Stimulated activated CD4-positive, alpha-beta T cell treated with anti-CD3 and anti-CD28 coated beads, Interleukin-1b, Interleukin-23, amount 100 ng/mL, for 48 hours (primary cell): ENCODE data around the gene EPS8L1.
A peak's percentile ranks its signal among the peaks of the same experiment; 100 is the strongest.
"Not testable (repeated sequence)": the region's sequence is repeated elsewhere in the genome, so short reads cannot be mapped to it uniquely, and the experiment has no call there.

ENCODE experiments used
- DNase-seq: peaks from one replicate; pipeline ENCODE4 v3.0.0-alpha.2; 2020

Gene EPS8L1

DNA sequence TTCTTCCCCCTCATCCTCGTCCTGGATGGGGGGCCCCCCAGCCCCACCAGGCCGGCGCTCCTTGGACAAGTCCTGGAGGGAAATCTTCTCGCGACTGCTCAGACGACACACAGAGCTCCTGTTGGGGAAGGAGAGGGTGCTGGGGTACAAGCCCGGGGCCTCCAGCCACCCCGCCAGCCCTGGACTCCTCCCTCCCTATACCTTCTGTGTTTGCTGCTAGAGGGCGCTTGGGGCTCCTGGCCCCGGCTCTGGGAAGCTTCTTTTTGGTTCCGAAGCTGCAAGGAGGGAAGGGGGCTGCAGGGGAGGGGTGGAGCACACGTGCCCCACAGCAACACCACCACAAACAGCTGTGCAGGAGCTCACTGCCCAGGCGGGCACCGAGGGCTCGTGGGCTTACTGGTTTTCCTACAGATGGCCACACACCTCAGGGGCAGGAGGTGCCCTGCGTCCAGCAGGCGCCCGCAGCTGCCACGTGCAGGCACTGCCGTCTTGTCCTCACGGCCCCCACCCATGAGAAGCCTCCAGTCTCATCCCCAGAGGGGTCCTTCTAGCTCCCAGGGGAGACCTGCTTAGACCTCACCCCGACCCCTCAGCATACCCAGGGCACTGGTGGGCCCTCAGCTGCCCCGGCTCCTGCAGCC is 20.5 kb downstream of the EPS8L1 start:
- DNase-seq = no peak

DNA sequence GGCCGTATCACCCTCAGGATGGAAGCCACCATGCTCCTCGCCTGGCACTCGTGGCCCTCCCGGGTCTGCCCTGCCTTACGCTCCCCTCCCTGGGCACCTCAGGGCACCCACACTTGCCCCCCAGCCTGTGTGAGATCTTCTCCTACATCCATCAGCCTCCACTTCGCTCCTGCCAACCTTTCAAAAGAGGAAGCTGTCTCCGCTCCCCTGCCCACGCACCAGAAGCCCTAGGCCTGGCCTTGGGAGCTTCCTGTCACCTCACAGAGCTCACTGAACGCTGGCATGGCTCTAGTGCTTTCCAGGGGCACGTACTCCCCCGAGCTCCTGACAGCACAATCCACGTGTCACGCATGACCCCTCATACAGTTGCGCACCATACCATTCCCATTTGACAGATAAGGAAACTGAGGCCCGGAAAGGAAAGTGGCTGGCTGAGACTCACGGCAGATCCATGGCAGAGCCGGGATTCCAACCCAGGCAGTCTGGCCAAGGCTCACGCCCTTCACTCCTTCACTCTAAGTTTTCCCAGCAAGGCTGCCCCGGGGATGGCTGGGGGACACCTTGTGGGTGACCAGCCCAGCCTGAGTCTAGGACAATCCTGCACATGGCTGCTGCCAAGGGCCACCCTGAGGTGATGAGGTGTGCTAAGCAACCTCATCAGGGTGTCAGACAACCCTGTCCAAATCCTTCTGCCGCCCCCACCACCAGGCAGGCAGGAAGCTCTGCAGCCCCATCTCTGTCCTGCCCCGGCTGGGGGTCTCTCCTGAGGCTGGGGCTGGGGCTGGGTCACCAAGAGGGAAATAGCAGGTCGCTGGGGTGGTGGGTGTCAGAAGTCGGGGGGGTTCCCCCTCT is 22.4 kb downstream of the EPS8L1 start:
- no peak for DNase-seq

DNA sequence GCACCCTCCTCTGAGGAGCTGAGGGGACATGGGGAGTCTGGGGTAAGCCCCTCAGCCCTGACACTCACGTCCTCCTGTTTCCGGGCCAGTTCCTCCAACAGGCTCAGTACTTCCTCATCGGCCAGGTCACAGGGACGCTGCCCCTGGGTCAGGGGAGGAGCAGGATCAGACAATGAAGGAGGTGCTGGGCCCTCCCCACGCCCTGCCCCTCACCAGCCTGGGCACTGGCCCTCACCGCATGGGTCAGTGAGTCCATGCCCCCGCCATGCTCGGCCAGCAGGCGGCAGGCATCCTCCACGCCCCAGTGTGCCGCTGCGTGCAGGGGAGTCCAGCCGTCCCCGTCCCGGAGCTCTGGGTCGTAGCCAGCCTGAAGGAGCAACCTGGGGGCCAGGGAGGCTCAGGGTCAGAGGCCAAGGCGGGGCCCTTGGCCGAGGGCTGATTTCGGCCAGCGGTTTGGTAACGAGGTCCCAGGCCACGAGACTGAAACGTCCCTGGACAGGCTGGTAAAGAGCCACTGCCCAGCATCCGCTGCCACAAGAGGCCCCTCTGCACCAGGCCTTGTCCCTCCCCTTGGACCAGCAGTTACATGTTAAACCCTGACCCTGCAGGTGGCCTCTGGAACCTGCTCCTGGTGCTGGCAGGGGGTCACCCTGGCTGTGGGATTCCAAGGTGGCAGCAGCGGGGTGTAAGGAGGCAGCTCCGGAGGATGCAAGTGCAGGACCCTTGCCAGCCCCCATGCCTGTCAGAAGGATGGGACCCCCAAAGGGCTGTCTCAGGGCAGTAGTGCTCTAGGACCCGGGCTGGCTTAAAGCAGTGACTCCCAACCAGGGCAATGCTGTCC is 23.3 kb downstream of the EPS8L1 start:
- no peak for DNase-seq

DNA sequence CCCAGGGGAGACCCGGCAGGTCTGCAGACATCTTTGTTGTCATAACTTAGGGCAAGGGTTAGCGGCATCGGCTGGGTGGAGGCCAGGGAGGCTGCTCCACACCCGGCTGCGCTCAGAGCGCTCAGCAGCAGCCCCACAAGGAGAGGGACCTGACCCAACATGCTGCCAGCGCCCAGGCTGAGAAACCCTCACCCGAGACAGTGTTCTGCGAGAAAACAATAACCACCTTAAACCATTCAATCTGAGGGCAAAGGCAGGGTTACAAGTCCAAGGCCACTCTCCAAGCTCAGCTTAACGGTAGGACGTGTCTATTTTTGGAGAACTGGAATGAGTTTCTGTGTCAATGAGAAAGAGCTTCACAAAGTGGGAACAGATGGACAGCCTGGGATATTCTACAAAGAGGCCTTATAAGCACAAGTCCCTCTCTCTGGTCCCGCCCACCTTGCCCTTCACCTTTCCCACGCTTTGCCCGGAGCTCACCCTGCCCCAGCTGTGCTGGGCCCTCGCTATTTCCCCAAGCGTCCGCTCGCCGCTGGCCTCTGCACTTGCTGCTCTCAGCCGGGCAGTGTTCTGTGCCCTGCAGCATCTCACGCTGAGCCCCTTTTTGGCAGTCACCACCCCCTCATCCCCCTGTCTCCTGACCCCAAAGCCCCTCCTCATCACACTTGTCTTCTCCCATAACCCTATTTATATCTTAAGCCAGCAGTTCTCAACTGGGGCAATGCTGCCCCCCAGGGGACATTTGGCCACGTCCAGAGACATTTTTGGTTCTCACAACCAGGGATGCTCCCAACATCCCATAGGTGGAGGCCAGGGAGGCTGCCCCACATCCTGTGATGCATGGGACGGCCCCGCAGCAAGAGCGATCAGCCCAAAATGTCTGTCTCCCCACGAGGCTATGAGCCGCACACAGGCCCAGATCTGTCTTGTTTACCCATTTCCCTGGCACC is 24.2 kb downstream of the EPS8L1 start:
- no peak for DNase-seq

DNA sequence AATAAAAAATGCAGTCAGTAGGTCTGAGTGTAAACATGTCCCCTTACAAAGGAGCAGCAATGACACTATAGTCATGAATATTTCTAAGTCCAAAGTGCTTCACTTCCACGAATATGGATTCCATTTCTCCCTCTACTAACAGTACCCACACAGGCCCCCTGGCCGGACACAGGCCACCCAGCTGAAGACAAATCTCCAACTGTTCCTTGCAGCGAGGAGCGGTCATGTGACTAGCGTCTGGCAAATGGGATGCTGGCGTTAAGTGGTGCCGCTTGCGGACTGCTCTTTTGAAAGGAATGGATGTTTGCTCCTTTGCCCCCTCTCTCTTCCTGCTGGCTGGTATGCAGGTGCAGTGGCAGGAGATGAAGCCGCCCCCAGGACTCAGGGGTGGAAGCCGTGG is 25.6 kb downstream of the EPS8L1 start:
- DNase-seq = no peak

DNA sequence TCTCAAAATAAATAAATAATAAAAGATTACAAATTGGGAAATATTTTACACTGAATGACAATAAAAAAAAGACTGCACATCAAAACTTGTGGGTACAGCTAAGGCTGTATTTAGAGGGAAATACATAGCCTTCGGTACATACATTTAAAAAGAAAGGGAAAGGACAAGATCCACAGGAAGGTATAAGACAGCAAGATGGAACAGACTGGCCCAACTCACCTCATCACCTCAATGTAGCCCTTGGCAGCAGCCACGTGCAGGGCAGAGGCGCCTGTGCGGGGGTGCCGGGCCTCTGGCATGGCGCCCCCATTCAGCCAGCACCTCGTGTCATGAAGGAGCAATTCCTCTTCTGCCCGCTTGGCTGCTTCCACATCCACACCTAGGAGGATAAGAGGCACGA is 27.5 kb downstream of the EPS8L1 start:
- DNase-seq = no peak

DNA sequence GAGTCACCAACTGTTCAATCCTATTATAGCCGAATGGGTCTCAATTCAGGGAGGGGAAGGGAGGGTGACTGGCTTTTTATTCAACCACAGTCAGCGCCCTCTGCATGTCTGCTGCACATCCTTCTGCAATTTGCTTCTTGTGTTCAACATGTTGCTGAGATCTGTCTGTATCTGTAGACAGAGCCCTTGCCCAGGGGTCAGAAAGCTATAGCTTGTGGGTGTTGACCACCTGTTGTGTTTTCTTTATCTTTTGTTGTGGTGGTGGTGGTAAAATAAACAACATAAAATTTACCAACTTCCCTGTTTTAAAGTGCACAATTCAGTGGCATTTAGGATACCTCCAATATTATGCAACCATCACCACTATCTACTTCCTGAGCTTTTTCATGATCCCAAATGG is 29.6 kb downstream of the EPS8L1 start:
- DNase-seq = no peak

DNA sequence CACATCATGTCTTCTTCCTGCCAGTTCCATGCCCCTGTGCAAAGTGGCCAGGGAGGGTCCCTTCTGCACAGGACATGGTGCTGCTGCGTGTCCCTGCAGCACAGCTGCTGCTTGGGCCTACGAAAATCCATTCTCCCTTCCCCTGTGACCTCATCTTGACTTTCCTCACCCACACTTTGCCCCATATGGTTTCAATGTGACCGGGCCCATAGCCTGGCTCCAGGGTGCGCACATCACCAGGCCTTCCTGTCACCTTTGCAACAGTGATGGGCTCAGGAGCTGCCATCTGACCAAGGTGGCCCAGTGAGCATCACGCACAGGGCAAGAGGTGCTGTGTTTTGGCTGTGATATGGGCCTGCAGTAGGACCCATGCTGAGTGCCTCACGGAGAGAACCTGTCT is 30.9 kb downstream of the EPS8L1 start:
- DNase-seq = no peak

DNA sequence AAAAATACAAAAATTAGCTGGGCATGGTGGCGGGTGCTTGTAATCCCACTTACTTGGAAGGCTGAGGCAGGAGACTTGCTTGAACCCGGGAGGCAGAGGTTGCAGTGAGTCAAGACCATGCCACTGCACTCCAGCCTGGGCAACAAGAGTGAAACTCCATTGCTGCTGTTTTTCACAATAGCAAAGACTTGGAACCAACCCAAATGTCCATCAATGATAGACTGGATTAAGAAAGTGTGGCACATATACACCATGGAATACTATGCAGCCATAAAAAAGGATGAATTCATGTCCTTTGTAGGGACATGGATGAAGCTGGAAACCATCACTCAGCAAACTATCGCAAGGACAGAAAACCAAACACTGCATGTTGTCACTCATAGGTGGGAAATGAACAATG is 31.6 kb downstream of the EPS8L1 start:
- not testable (repeated sequence) for DNase-seq

DNA sequence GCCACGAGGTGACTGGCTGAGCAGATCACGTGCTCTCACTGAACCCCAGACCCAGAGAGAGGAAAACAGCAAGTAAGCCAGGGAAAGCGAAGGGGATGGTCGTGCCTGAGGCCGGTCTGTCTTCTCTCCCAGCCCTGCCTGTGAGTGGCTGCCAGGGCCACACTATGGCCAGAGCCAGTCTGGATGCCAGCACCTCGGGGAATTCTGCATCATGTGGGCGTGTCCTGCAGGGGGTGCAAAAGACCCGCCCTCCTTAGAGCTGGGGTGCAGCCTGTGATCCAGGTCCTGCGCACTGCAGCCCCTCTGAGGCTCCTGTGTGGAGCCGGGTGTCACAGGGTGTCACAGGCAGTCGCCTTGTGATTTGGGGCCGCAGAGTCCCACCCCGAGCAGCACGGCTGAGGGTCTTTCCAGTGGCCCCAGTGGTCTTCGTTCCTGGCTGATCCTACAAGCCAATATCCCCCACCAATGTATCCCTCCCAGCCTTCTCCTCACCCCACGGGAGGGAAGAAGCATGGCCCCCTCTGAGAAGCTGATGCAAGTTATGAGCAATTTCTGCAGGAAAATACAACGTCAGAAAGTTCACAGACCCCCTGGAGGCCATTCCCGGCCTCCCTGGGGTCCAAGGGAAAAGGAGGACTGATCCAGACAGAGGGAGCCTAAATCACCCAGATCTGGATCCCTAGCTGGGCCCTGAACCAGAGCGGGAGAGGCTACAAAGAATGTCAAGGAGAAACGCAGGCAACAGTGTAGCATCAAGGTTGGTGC is 34.0 kb downstream of the EPS8L1 start:
- no peak for DNase-seq

DNA sequence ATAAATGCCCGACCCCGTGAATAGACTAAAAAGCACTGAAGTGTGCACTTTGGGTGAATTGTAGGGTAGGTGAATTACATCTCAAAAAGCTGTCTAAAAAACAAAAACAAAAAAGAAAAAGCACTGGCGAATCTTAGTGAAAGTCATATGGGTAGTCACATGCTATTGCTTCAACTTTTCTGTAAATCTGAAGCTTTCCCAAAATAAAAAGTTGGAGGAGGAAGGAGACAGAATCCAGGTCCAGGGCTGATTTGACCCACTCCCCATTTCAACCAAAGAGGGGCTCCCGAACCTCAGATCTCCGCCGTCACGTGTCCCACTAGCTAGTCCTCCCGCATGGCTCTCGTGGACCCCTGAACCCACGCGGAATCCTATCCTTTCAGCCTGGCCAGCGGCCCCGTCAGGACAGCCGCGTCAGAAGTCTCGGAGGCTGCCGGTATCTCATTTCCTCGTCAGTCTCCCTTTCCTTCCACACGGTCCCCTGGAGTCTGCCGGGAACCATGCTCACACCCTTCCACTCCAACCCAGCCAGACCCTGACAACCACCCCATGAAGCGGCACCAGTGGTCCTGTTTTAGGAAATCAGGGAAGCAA is 35.7 kb downstream of the EPS8L1 start:
- no peak for DNase-seq

DNA sequence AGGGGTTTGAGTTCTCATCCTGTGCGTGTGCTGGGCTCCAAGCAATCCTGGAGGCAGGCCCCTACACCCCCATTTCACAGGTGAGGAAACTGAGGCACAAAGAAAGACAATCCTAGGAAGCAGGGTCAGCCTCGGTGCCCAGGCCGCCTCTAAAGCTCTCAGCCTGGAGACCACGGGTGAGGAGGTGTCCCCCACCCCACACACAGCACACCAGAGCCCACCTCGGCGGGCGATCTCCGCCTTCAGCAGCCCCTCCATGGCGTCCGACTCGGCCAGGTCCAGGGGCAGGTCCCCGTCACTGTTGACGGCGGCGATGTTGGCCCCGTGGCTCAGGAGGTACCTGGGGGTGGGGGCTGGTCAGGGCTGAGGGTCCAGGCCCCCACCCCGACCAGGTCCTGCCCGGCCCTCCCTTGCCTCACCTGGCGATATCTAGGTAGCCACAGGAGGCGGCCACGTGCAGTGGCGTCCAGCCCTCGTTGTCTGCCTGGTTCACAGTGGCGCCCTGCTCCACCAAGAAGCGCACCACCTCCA is 36.6 kb downstream of the EPS8L1 start:
- DNase-seq = no peak

DNA sequence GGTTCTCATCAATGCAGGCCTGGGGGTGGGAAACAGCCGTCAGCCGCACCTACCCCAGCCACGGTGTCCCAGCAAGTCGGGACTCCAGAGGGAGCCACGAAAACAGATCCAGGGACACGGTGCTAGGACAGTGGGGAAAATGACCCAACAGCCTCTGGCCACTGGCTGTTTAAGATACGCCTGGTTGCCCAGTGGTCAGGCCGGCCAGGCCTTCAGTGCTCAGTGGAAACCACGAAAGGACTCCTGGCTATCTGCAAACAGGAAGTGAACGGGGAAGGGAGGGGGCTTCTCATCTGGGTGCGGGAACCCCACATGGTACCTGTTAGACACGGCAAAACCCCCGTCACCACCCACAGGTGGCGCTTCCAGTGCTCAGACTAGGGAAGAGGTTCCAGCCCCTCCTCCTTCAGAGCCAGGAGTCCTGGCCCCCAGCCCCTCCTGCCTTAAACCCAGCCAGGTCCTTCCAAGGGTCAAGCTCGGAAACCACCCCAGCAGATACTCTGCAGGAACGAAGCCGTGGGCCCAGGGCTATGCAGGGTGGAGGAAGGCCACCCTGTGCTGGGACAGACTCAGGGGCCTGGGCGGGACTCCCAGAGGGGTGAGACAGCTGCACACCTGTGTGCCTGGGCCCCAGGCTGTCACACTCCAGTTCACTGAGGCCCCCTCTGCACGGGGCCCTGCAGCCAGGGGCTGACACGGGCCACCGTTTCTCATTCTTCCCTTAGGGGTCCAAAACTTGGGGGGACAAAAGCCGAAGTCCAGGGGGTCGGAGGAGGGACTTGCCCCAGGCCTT is 37.3 kb downstream of the EPS8L1 start:
- DNase-seq = no peak

DNA sequence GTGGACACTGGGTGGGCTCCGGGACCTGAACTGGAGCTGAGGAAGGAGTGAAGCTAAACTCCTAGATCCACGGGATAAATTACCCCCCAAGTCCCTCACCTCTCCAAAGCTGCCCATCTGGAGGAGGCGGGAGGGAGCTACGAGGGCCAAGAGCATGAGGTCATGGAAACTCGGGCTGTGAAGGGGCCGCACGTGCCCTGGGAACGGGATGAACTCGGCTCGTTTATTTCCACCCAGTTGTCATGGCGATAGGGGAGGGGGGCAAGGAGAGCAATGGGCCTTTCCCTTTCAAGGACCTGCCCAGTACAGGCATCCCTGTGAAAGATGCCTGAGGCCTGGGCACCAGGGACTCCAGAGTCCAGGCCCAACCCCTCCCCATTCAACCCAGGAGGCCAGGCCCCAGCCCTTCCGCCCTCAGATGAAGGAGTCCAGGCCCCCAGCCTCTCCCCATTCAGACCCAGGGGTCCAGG is 37.9 kb downstream of the EPS8L1 start:
- DNase-seq = no peak

DNA sequence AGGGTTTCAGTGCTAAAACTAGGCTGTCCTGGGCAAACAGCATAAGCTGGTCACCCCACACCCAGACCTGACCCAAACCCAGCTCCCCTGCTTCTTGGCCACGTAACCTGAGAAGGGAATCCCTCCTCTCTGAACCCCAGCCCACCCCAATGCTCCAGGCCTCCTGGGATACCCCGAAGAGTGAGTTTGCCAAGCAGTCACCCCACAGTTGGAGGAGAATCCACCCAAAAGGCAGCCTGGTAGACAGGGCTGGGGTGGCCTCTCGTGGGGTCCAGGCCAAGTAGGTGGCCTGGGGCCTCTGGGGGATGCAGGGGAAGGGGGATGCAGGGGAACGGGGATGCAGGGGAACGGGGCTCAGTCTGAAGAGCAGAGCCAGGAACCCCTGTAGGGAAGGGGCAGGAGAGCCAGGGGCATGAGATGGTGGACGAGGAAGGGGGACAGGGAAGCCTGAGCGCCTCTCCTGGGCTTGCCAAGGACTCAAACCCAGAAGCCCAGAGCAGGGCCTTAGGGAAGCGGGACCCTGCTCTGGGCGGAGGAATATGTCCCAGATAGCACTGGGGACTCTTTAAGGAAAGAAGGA is 39.0 kb downstream of the EPS8L1 start:
- no peak for DNase-seq

DNA sequence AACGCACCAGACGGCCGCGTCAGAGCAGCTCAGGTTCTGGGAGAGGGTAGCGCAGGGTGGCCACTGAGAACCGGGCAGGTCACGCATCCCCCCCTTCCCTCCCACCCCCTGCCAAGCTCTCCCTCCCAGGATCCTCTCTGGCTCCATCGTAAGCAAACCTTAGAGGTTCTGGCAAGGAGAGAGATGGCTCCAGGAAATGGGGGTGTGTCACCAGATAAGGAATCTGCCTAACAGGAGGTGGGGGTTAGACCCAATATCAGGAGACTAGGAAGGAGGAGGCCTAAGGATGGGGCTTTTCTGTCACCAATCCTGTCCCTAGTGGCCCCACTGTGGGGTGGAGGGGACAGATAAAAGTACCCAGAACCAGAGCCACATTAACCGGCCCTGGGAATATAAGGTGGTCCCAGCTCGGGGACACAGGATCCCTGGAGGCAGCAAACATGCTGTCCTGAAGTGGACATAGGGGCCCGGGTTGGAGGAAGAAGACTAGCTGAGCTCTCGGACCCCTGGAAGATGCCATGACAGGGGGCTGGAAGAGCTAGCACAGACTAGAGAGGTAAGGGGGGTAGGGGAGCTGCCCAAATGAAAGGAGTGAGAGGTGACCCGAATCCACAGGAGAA is 39.9 kb downstream of the EPS8L1 start:
- no peak for DNase-seq

DNA sequence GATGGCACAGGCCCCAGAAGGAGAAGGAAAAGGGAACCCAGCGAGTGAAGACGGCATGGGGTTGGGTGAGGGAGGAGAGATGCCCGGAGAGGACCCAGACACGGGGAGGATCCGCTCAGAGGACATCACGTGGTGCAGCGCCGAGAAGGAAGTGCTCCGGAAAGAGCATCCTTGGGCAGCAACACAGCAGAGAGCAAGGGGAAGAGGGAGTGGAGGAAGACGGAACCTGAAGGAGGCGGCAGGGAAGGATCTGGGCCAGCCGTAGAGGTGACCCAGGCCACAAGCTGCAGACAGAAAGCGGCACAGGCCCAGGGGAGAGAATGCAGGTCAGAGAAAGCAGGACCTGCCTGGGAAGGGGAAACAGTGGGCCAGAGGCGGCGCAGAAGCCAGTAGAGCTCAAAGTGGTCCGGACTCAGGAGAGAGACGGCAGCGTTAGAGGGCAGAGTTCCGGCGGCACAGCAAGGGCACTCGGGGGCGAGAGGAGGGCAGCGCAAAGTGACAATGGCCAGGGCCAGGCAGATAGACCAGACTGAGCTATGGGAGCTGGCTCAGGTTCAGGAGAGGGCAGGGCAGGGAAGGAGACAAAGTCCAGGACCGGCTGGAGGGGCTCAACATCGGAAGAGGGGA is 40.7 kb downstream of the EPS8L1 start:
- peak; percentile 63 for DNase-seq

DNA sequence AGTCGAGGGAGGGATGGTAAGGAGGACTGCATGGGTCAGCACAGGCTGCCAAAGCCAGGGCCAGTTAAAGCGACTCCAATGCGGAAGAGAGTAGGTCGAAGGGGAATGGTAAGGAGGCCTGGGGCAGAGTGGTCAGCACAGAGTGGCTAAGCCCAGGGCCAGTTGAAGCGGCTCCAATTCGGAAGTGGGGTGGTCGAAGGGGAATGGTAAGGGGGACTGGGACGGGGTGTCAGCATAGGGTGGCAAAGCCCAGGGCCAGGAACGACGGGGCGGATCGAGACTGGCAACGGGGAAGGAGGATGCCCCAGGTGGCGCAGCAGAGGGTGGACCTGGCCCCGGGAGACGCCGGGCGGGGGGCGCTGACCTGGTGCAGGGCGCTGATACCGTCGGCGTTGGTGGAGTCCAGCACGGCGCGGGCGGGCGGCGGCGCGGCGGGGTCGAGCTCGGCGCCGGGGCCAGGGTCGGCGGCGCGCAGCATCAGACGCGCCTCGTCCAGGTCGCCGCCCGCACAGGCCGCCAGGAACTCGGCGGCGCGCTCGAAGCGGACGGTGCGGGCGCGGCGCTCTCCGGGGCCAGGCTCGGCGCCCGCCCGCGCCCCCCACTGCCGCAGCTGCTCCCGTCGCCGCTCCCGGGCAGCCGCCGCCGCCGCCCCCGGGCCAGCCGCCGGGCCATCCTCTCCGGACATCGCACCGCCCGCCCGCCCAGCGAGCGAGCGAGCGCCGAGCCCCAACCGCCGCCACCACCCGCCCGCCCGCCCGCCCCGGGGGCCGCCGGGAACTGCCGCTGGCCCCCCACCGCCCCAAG is 41.4 kb downstream of the EPS8L1 start, which contains the start of gene PPP1R12C:
Gene PPP1R12C, minus strand, starts transcription at position 779 of the 804 bp plus-strand sequence. Its CDS starts 94 bp downstream, at position 685.
- peak; percentile 17 for DNase-seq
